Psoas muscle (tissue), 8 donors: Measurements from ENCODE around the gene S100A6. TPM values are rescaled to one million over a fixed set of nuclear protein-coding genes. Genes with fewer than 3 reads are reported as not detected.

ENCODE experiments used
- ATAC-seq, 4 donors: fragments of 200-7000 bp; cut with Tn5 transposase; one replicate each; pipeline ENCODE4 v1.9.1; 2020; ENCODE audit warnings: moderate library complexity in 3 of 4, mild to moderate bottlenecking in 2 of 4
- DNase-seq, 2 donors: peaks; one replicate each; pipeline ENCODE4 v3.0.0-alpha.2; 2020
- H3K27ac ChIP-seq: fragments of 200-600 bp; one replicate; pipeline ENCODE4 v1.8.0; 2022
- H3K27me3 ChIP-seq, 3 donors: fragments of 200-600 bp in 1 of 3; one replicate each; pipeline versions ENCODE4 v1.6.1 to v1.8.0; 2013 to 2022; ENCODE audit warnings: low read length in 2 of 3, mild to moderate bottlenecking in 2 of 3, moderate library complexity in 1 of 3; ENCODE audit not compliant: insufficient read depth in 3 of 3
- H3K36me3 ChIP-seq, 2 donors: fragments of 200-600 bp in 1 of 2; one replicate each; pipeline versions ENCODE4 v1.6.1 to v1.8.0; 2013 to 2022; ENCODE audit warnings: low read depth in 1 of 2, mild to moderate bottlenecking in 1 of 2, moderate library complexity in 1 of 2; ENCODE audit not compliant: insufficient read depth in 1 of 2
- H3K4me1 ChIP-seq: fragments of 200-600 bp; one replicate; pipeline ENCODE4 v1.8.0; 2022
- H3K4me3 ChIP-seq: fragments of 200-600 bp; one replicate; pipeline ENCODE4 v1.8.0; 2022; ENCODE audit warnings: mild to moderate bottlenecking
- H3K9me3 ChIP-seq: fragments of 200-600 bp; one replicate; pipeline ENCODE4 v1.8.0; 2022
- CTCF ChIP-seq: fragments of 200-600 bp; IDR thresholded peaks from one replicate; pipeline ENCODE4 v1.8.0; 2022; ENCODE audit warnings: antibody characterized with exemption
- WGBS, 3 donors: extraction: QIAGEN DNeasy Blood & Tissue Kit; methylation state at CpG; one replicate each; pipeline versions ENCODE4 v1.1.6 to v1.1.7; 2013; 5-methylcytosine and 5-hydroxymethylcytosine counted together
- intact Hi-C, 2 donors: fragments of 100-400 bp; cut with DNase I; formaldehyde crosslinking; loops; one replicate each; pipeline versions ENCODE4 v1.11.0 to v1.14.2; 2022
- polyA plus RNA-seq, 3 donors: library from polyadenylated mRNA; stranded (reverse); fragments of 200-250 nt; gene quantifications; one replicate each; pipeline ENCODE4 v1.2.3, GENCODE V29; 2013
- total RNA-seq, 4 donors: library from RNA; stranded (reverse); fragmentation: NEBNext Ultra II Directional in 2 of 4; extraction: Animal tissue kit (Norgen Biotek cat#: 25700) in 2 of 4; gene quantifications; one replicate each; pipeline versions ENCODE4 v1.2.1 to v1.2.4, GENCODE V29; 2021 to 2023
- donor health status: healthy with polysubstance abuse.
- donor health status: DM: no; HTN: no; CAD: no; lungs with moderate emphysema.
- donor health status: Bipolar disorder and iron deficiency.
- donor health status: healthy.
- donor health status: DM: yes; HTN: yes; CAD: no.
- donor health status: DM: no; HTN: no; CAD: no.
- donor health status: DM: no; HTN: no; CAD: no.
- donor health status: DM: yes; HTN: yes; CAD: no.

S100A6 gene
- total and polyA plus RNA-seq, 7 donors = 78.5 to 506 (median 295) TPM

- WGBS, 3 donors = 70 to 84% (median 73%) methylated on average over 14 of the region's 14 CpGs
- H3K9me3 ChIP-seq = no peaks in the 10 kb centered on the region
- H3K4me1 ChIP-seq = peaks cover 17% of the 10 kb centered on the region
- no peak for DNase-seq
- H3K27me3 ChIP-seq = no peaks in the 10 kb centered on the region
- no peak for TF ChIP-seq CTCF
- no peak overlapping the region for H3K4me3 ChIP-seq
- intact Hi-C loops = no loop called here
- ATAC-seq = no peak
- no peak overlapping the region for H3K27ac ChIP-seq
- H3K36me3 ChIP-seq = no peaks in the 10 kb centered on the region
These were observed 11.2 kb upstream of the S100A6 start for GRCh38 chr1:153546796-153547559.

GRCh38 chr1:153546371-153546770, 10.6 kb upstream of the S100A6 start:
- no peaks in the 10 kb centered on the region for H3K36me3 ChIP-seq
- H3K4me3 ChIP-seq = peak overlapping the region; percentile 60
- H3K4me1 ChIP-seq = peaks cover 17% of the 10 kb centered on the region
- ATAC-seq (no peak), DNase-seq (no peak)
- H3K27me3 ChIP-seq = no peaks in the 10 kb centered on the region
- H3K27ac ChIP-seq = no peak overlapping the region
- TF ChIP-seq CTCF = no peak
- WGBS, 3 donors = 82 to 86% (median 84%) methylated on average over 8 of the region's 8 CpGs
- no peaks in the 10 kb centered on the region for H3K9me3 ChIP-seq
- intact Hi-C loops = no loop called here

GRCh38 chr1:153545067-153546055, 9.6 kb upstream of the S100A6 start, which contains the start of gene S100A4:
Gene S100A4 (minus strand): TSS chr1:153545806. CDS start chr1:153544794, 1,012 bp downstream.
- no peak for TF ChIP-seq CTCF
- no peaks in the 10 kb centered on the region for H3K9me3 ChIP-seq
- ATAC-seq = peak; percentile 71 to 88 (median 82)
- H3K36me3 ChIP-seq = no peaks in the 10 kb centered on the region
- peak; percentile 92 to 93 for DNase-seq
- peak within 1 kb of the TSS; percentile 65 for H3K27ac ChIP-seq
- H3K27me3 ChIP-seq = no peaks in the 10 kb centered on the region
- H3K4me1 ChIP-seq = peaks cover 17% of the 10 kb centered on the region
- intact Hi-C loops = no loop called here
- H3K4me3 ChIP-seq = peak within 1 kb of the TSS; percentile 60
- 38 to 49% (median 41%) methylated on average over 19 of the region's 19 CpGs for WGBS, 3 donors

- Histone ChIP-seq H3K27me3 (no peaks in the 10 kb centered on the region), H3K4me1 (peaks cover 14% of the 10 kb centered on the region), H3K36me3 (no peaks in the 10 kb centered on the region), H3K27ac (peak overlapping the region; percentile 65), H3K9me3 (no peaks in the 10 kb centered on the region), H3K4me3 (peak overlapping the region; percentile 60)
- DNase-seq (no peak), ATAC-seq (peak in 1 of 4 donors; percentile 3)
- WGBS, 3 donors = 36 to 54% (median 36%) methylated on average over 10 of the region's 10 CpGs
- no peak for TF ChIP-seq CTCF
- intact Hi-C loops = no loop called here
These were observed 8.8 kb upstream of the S100A6 start for GRCh38 chr1:153544453-153545066.
